Muscle of arm (tissue), 12 donors: ENCODE results near the gene CD164. TPM values are rescaled to one million over a fixed set of nuclear protein-coding genes. Genes with fewer than 3 reads are reported as not detected.
"Not testable (repeated sequence)": the region's sequence is repeated elsewhere in the genome, so short reads cannot be mapped to it uniquely, and the experiment has no call there.

Experiments used
- DNase-seq: peaks from one replicate; pipeline ENCODE4 v3.0.0-alpha.2; 2013
- polyA plus RNA-seq, 12 donors: library from polyadenylated mRNA; unstranded; fragments of 120-200 nt; gene quantifications; one replicate each; pipeline ENCODE4 v1.2.1, GENCODE V29; 2013; ENCODE audit not compliant: insufficient read length in 12 of 12

CD164 gene
- polyA plus RNA-seq, 12 donors: 225 to 405 (median 292) TPM; not detected in 1

GRCh38 chr6:109349419-109349987 is 32.8 kb downstream of the CD164 start:
- peak; percentile 41 for DNase-seq

GRCh38 chr6:109348226-109348625 is 34.0 kb downstream of the CD164 start:
- no peak for DNase-seq

- DNase-seq: no peak
Observed at GRCh38 chr6:109347779-109348178, 34.5 kb downstream of the CD164 start.

GRCh38 chr6:109345986-109346385 is 36.3 kb downstream of the CD164 start:
- DNase-seq: no peak

GRCh38 chr6:109344226-109344625 is 38.0 kb downstream of the CD164 start:
- no peak for DNase-seq

- DNase-seq: no peak
Observed at GRCh38 chr6:109343518-109343917, 38.7 kb downstream of the CD164 start.

GRCh38 chr6:109342911-109343310 is 39.4 kb downstream of the CD164 start:
- DNase-seq: no peak

GRCh38 chr6:109342506-109342905 is 39.8 kb downstream of the CD164 start:
- DNase-seq: no peak

- DNase-seq: no peak
Observed at GRCh38 chr6:109340811-109341210, 41.5 kb downstream of the CD164 start.

- DNase-seq: no peak
Observed at GRCh38 chr6:109339906-109340678, 42.2 kb downstream of the CD164 start.

- DNase-seq: no peak
Observed at GRCh38 chr6:109336221-109336961, 45.9 kb downstream of the CD164 start.

- not testable (repeated sequence) for DNase-seq
Observed at GRCh38 chr6:109333870-109334269, 48.4 kb downstream of the CD164 start.

GRCh38 chr6:109332748-109333147 is 49.5 kb downstream of the CD164 start:
- no peak for DNase-seq

GRCh38 chr6:109331081-109331480 is 51.2 kb downstream of the CD164 start:
- no peak for DNase-seq

GRCh38 chr6:109330263-109330662 is 52.0 kb downstream of the CD164 start:
- DNase-seq: no peak

GRCh38 chr6:109328629-109329028 is 53.6 kb downstream of the CD164 start:
- DNase-seq: no peak

- DNase-seq: no peak
Observed at GRCh38 chr6:109327959-109328358, 54.3 kb downstream of the CD164 start.

- DNase-seq: no peak
Observed at GRCh38 chr6:109327491-109327890, 54.8 kb downstream of the CD164 start.

- DNase-seq: no peak
Observed at GRCh38 chr6:109326351-109326750, 55.9 kb downstream of the CD164 start.

- no peak for DNase-seq
Observed at GRCh38 chr6:109325400-109325801, 56.9 kb downstream of the CD164 start.

- no peak for DNase-seq
Observed at GRCh38 chr6:109323241-109323640, 59.0 kb downstream of the CD164 start.

- no peak for DNase-seq
Observed at GRCh38 chr6:109322825-109323224, 59.4 kb downstream of the CD164 start.

- DNase-seq: no peak
Observed at GRCh38 chr6:109321752-109322151, 60.5 kb downstream of the CD164 start.
